ENCODE data around the gene RAB3D.

- peak; percentile 71 for TF ChIP-seq CTCF (IDR thresholded peaks at IDR 0.05; ENCODE audit: low read depth, low read length)
- no peak for TF ChIP-seq POLR2A (IDR thresholded peaks at IDR 0.05; ENCODE audit: extremely low read depth, insufficient read length)
- TF ChIP-seq MAX (IDR thresholded peaks at IDR 0.05; ENCODE audit: low read depth, low read length): no peak
- TF ChIP-seq MYC (IDR thresholded peaks at IDR 0.05; ENCODE audit: low read depth, low read length): no peak
Observed at GRCh38 chr19:11378319-11379189, 39.1 kb upstream of the RAB3D start.

Measured in NB4 (cell line).